Urothelium cell line (cell line): Measurements from ENCODE around the gene EPHA6.
A peak's percentile ranks its signal among the peaks of the same experiment; 100 is the strongest.

ENCODE experiments used
- DNase-seq: peaks from one replicate; pipeline ENCODE4 v3.0.0; 2011; ENCODE audit warnings: low spot score, mixed read lengths
- FAIRE-seq: peaks from 2 replicates; lab custom pipeline; 2011; peaks lifted over from hg19 to GRCh38; lab: Jason Lieb, UNC

The EPHA6 gene

DNA sequence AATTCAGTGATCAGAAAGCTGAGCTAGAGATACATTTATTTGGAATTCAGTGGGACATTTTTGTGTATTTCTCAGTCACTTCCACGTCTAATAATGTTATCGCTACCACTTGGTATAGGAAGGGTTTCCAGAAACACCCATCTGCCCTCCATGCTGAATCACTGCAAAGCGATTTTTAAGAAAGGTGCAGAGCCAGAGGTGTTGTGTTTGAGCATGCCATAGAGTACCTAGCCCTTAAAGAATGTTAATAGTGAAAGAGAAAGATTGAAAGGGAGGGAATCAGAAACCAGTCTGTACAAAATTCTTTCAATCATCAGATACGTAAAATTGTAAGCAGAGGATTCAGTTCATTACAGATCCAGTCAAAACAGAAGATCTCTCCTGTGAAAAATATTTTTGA, 870.1 kb downstream of the EPHA6 start:
- DNase-seq, result no peak
- no peak for FAIRE-seq

DNA sequence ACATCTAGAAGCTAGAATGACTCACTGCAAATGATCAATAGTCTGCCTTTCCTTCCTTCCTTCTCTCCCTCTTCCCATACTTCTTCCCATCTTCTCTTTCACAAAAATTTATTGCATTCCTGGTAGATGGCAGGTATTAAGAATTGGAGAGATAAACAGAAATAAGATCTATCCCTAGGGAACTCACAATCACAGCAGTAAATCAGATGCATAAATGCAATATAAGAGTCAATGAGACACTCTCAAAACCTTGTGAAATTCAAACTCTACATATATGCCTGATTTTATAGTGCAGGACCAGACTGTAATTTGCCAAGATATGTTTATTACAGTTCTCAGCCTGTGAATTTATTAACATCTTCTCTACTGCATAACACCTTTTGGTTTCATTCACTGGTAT, 871.9 kb downstream of the EPHA6 start:
- DNase-seq (no peak), FAIRE-seq (no peak)

DNA sequence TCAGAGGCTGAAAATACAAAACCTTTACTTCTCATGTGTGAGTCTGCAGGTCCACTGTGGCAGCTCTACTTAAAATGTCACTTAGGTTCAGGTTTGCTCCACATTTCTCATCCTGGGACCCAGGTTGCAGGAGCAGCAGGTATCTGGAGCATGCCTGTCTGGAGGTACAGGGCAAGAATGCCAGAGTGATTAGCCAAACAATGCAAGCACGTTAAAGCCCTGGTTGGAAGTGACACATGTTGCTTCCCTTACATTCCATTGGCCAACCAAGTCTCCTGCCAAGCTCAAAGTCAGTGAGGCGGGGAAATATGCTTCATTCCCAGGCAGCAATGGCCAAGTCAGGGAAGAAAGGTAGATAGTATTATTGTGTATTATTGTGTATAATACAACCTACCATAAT, 873.3 kb downstream of the EPHA6 start:
- no peak for DNase-seq
- peak; percentile 52 for FAIRE-seq

DNA sequence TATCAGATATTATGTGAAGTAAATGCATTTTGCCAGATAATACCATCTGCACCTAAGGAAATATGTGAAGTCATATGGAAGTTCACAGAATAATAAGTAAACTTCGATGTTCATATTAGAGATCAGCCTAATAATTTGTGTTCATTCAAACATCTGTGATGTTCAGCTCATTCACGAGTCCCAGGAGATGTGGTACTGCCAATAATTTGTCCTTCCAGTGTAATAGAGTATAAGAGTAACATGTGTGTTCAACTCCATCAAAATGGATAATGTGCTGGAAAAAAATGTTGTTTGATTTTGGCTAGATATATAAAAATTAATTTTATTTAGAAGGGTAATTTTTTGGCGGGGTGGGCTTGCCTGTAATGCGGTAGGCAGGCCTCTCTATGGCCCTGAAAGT, 874.7 kb downstream of the EPHA6 start:
- DNase-seq (no peak), FAIRE-seq (no peak)

GRCh38 chr3:97689962-97690361, 875.6 kb downstream of the EPHA6 start:
- DNase-seq (no peak), FAIRE-seq (no peak)

DNA sequence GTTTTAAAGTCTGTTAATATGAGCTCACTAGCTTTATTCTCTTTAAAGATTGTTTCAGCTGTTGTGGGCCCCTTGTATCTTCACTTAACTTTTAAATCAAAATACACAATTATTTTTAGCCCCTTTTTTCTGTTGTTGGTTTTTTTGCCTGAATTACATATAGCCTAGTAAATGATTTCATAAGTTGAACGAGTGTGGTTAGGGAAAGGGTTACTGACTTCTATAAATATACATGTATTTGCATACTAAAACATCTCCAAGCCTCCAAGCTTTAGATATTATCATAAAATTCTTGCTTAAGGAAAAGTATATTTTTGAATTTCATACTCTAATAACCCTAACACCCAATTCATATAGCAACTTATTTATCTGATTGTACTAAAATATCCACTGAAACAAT, 877.0 kb downstream of the EPHA6 start:
- FAIRE-seq, result no peak
- no peak for DNase-seq

DNA sequence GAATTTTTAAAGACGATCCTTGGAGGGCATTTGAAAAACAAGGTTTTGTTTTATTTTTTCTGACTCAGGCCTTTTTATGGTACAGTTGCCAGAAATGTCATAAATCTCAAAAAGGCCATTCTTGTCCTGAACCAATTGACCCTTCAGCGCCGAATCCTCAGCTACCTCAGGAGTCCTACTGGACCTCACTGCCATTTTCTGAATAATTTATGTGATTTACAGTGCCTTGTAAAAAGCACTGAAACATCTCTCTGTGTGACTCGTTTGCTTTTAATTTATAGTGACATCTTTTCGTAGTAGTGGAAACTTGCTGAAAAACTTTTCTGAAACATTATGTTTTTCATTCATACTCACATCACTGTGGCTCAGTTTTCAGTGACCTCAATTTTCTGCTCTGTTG, 878.0 kb downstream of the EPHA6 start:
- DNase-seq, result no peak
- FAIRE-seq, result no peak

GRCh38 chr3:97692831-97693230, 878.4 kb downstream of the EPHA6 start:
- peak; percentile 40 for FAIRE-seq
- no peak for DNase-seq

- no peak for DNase-seq
- no peak for FAIRE-seq
Measured at GRCh38 chr3:97694876-97695275, 880.5 kb downstream of the EPHA6 start.

GRCh38 chr3:97698691-97699090, 884.3 kb downstream of the EPHA6 start:
- FAIRE-seq, result no peak
- DNase-seq, result no peak

DNA sequence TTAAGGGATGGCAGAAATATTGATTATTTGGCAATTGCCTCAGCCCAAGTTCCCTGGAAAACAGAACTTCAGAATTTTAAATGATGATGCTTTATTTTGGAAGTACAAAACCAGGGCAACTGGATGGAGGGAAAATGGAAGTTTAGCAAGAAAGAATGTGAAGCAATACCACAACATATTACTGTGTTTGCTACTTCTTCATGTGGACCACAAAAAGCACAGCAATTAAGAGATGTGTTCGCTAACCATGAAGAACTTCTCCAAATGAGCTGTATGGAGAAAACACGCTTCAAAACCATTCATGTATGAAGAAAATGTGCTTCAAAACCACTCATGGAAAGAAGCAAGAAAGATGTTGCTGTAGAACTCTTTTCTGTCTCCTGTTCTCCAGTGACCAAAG, 885.5 kb downstream of the EPHA6 start:
- FAIRE-seq, result no peak
- DNase-seq, result no peak

GRCh38 chr3:97705764-97706163, 891.4 kb downstream of the EPHA6 start:
- FAIRE-seq, result no peak
- no peak for DNase-seq

DNA sequence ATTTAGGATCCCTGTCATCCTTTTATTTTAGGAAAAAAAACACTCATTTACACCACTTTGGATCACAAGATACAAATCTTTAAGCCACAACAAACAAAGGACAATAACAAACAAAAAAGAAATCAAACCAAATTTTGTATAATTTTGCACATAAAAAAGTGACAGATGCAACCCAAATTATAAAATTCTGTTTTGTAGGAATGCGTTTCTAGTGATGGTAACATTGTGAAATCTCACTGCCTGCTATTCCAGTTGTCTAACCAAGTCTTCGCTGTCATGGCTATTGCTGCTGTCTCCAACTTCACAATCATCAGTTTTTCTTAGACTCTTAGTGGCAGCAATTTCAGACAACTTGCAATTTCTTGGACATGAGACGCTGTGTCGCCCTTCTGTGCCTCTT, 891.8 kb downstream of the EPHA6 start:
- DNase-seq, result no peak
- no peak for FAIRE-seq

GRCh38 chr3:97711654-97712053, 897.3 kb downstream of the EPHA6 start:
- no peak for DNase-seq

GRCh38 chr3:97712919-97713318, 898.5 kb downstream of the EPHA6 start:
- FAIRE-seq (no peak), DNase-seq (no peak)

More at GRCh38 chr3:97711654-97712053, 897.3 kb downstream of the EPHA6 start:
- FAIRE-seq, result no peak

- no peak for DNase-seq
- FAIRE-seq, result no peak
Measured at GRCh38 chr3:97713634-97714033, 899.2 kb downstream of the EPHA6 start.

DNA sequence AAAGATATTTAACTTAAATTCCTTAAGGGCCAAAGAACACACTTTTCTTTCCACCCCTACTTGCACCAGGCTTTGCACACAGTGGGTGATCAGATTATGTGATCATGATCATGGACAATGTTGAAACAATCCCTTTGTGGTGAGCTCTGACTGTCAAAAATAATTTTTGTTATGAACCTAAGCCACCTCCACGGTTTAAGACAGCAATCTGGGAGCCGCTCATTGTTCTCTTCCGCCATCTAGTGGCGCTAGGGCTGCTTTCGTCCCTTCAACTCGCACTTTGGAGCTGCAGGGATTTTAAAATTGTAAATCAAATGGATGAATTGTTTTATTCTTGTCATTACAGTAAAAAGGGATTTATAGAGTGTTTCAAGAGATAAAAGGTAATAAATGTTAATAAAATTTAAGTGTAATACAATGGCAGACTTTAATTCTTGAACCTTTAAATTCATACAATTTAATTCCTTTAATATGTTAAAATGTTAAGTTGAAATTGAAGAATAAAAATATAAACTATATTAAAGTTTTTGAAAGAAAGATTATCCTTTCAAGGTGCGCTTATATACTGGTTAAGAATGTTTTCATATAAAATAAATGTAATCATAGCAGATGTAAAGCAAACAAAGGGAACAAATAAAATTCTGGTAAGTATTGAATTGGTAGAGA, 904.9 kb downstream of the EPHA6 start:
- FAIRE-seq (no peak), DNase-seq (peak; percentile 79)

- FAIRE-seq, result peak; percentile 52
- DNase-seq, result no peak
Measured at GRCh38 chr3:97720417-97720816, 906.0 kb downstream of the EPHA6 start.

GRCh38 chr3:97721446-97721845, 907.1 kb downstream of the EPHA6 start:
- DNase-seq, result no peak
- peak; percentile 30 for FAIRE-seq

DNA sequence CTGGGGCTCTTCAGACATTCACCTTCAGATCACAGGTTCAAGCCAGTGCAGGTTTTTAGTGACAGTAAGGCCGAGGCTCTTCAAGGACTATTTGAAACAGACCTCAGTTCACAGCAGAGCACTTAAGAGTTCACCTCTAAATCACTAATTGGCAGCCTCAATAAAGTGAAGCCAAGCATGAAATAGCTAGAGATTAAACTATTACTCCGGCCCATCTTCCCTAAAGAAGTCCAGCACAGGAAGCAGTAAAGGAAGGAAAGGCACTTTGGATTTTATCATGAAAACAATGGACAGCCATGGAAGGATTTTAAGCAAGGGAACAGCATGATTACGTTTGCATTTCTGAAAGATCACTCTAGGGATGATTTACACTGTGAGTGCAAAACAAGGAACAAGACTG, 922.5 kb downstream of the EPHA6 start:
- DNase-seq (no peak), FAIRE-seq (no peak)

GRCh38 chr3:97738761-97739160, 924.4 kb downstream of the EPHA6 start:
- FAIRE-seq (no peak), DNase-seq (no peak)

GRCh38 chr3:97742036-97742435, 927.6 kb downstream of the EPHA6 start:
- FAIRE-seq (no peak), DNase-seq (no peak)

- no peak for FAIRE-seq
- no peak for DNase-seq
Measured at GRCh38 chr3:97744289-97744688, 929.9 kb downstream of the EPHA6 start.
